ENCODE results near the gene CELF4.

The CELF4 gene

DNA sequence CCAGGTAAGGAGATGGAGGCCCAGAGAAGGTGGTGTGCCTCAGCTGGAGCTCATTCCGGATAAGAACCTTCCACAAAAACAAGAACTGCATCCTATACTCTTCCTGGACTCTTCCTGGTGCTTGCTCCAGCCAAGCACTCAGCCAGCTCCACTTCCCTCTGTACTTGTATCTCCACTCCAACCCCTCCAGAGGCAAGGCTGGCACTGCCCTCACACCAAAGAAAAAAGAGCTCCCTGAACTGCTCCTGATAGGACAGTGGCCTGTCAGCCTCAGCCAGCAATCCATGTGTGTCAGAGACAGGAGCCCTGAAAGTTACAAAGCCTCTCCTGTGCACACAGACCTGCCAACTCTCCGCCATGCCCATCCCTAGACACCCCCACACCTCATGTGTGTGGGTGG, 248.1 kb downstream of the CELF4 start:
- H3K27me3 ChIP-seq (ENCODE audit: control insufficient read depth in 2 of 2, insufficient read depth in 2 of 2, low read length in 2 of 2), result no peaks in the 10 kb centered on the region
- no peak overlapping the region for H3K4me3 ChIP-seq (ENCODE audit: low read length in 2 of 2)
- H3K4me1 ChIP-seq (ENCODE audit: control insufficient read depth in 2 of 2, insufficient read depth in 2 of 2, low read length in 2 of 2), result peaks cover 0 to 3% of the 10 kb centered on the region in 2 donors
- no peak overlapping the region for H3K27ac ChIP-seq (ENCODE audit: low read depth in 2 of 2, low read length in 2 of 2)
- H3K9ac ChIP-seq (ENCODE audit: low read depth in 1 of 2, low read length in 2 of 2), result no peak overlapping the region
- H3K9me3 ChIP-seq (ENCODE audit: control insufficient read depth in 2 of 2, low read length in 2 of 2), result no peaks in the 10 kb centered on the region
- no peaks in the 10 kb centered on the region for H3K36me3 ChIP-seq (ENCODE audit: control insufficient read depth in 2 of 2, insufficient read depth in 2 of 2, low read length in 2 of 2)

- Histone ChIP-seq H3K9me3 (ENCODE audit: control insufficient read depth in 2 of 2, low read length in 2 of 2) (no peaks in the 10 kb centered on the region), H3K36me3 (ENCODE audit: control insufficient read depth in 2 of 2, insufficient read depth in 2 of 2, low read length in 2 of 2) (no peaks in the 10 kb centered on the region), H3K9ac (ENCODE audit: low read depth in 1 of 2, low read length in 2 of 2) (no peak overlapping the region), H3K27me3 (ENCODE audit: control insufficient read depth in 2 of 2, insufficient read depth in 2 of 2, low read length in 2 of 2) (no peaks in the 10 kb centered on the region), H3K4me1 (ENCODE audit: control insufficient read depth in 2 of 2, insufficient read depth in 2 of 2, low read length in 2 of 2) (peaks cover 0 to 3% of the 10 kb centered on the region in 2 donors), H3K27ac (ENCODE audit: low read depth in 2 of 2, low read length in 2 of 2) (no peak overlapping the region), H3K4me3 (ENCODE audit: low read length in 2 of 2) (no peak overlapping the region)
These were observed 249.1 kb downstream of the CELF4 start for GRCh38 chr18:37316468-37316867.

DNA sequence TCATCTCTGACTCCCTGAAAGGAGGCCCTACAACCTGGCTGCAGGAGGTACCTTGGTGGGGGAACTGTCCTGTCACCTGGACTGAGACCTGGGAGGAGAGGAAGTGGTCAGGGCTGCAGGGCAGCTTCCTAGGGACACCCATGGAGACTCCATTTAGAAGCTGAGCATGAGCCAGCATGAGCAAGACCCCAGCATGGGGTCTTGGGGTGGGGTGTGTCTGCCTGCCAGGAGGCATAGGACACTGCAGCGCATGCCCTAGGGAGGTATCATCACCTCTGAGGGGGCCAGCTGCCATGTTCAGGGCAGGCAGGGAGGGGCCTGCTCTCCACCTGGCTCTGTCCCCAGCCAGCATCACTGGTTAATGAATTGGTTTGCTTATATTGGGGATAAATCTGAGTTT, 249.7 kb downstream of the CELF4 start:
- H3K4me3 ChIP-seq (ENCODE audit: low read length in 2 of 2), result no peak overlapping the region
- H3K4me1 ChIP-seq (ENCODE audit: control insufficient read depth in 2 of 2, insufficient read depth in 2 of 2, low read length in 2 of 2), result peaks cover 0 to 3% of the 10 kb centered on the region in 2 donors
- no peak overlapping the region for H3K9ac ChIP-seq (ENCODE audit: low read depth in 1 of 2, low read length in 2 of 2)
- H3K27ac ChIP-seq (ENCODE audit: low read depth in 2 of 2, low read length in 2 of 2), result no peak overlapping the region
- H3K27me3 ChIP-seq (ENCODE audit: control insufficient read depth in 2 of 2, insufficient read depth in 2 of 2, low read length in 2 of 2), result no peaks in the 10 kb centered on the region
- H3K9me3 ChIP-seq (ENCODE audit: control insufficient read depth in 2 of 2, low read length in 2 of 2), result no peaks in the 10 kb centered on the region
- H3K36me3 ChIP-seq (ENCODE audit: control insufficient read depth in 2 of 2, insufficient read depth in 2 of 2, low read length in 2 of 2), result no peaks in the 10 kb centered on the region

DNA sequence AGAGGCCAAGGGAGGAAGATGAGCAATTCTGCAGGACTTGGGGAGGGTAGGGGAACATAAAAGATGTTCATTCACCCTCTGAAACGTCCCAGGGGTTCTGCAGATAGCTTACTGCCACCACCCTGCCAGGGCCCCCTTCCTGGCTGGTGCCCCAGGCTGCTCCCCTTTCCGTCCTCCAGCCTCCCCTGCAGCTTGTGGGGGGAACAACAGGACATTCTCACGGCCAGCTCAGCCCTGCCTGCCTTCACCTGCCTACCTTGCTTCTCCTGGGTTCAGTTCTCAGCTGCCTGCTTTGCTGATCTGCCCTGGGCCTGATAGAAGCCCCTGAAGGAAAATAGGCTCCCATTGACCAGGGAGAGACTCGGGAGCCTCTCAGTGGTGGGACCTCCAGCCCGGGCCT, 251.1 kb downstream of the CELF4 start:
- Histone ChIP-seq H3K4me3 (ENCODE audit: low read length in 2 of 2) (no peak overlapping the region), H3K27me3 (ENCODE audit: control insufficient read depth in 2 of 2, insufficient read depth in 2 of 2, low read length in 2 of 2) (no peaks in the 10 kb centered on the region), H3K4me1 (ENCODE audit: control insufficient read depth in 2 of 2, insufficient read depth in 2 of 2, low read length in 2 of 2) (no peaks in the 10 kb centered on the region), H3K9ac (ENCODE audit: low read depth in 1 of 2, low read length in 2 of 2) (no peak overlapping the region), H3K9me3 (ENCODE audit: control insufficient read depth in 2 of 2, low read length in 2 of 2) (no peaks in the 10 kb centered on the region), H3K36me3 (ENCODE audit: control insufficient read depth in 2 of 2, insufficient read depth in 2 of 2, low read length in 2 of 2) (no peaks in the 10 kb centered on the region), H3K27ac (ENCODE audit: low read depth in 2 of 2, low read length in 2 of 2) (no peak overlapping the region)

DNA sequence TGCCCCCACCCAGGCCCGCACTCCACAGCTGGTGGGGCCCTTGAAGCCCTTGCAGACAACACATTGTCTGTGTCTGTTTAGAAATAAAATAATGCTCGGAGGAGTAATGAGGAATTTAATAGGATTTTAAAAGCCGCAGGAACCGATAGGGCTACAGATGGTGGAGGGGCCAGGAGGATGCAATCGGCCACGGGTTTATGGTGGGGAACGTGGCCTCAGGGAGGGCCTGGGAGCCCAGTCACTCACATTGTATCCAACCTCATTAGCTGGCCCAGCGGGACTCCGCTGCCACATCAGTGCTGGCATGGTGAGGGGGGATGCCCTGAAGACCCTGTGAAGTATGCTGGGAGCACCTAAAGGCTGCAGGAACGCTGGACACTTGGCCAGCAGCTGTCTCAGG, 252.0 kb downstream of the CELF4 start:
- H3K4me1 ChIP-seq (ENCODE audit: control insufficient read depth in 2 of 2, insufficient read depth in 2 of 2, low read length in 2 of 2), result no peaks in the 10 kb centered on the region
- no peak overlapping the region for H3K4me3 ChIP-seq (ENCODE audit: low read length in 2 of 2)
- H3K36me3 ChIP-seq (ENCODE audit: control insufficient read depth in 2 of 2, insufficient read depth in 2 of 2, low read length in 2 of 2), result no peaks in the 10 kb centered on the region
- H3K27me3 ChIP-seq (ENCODE audit: control insufficient read depth in 2 of 2, insufficient read depth in 2 of 2, low read length in 2 of 2), result no peaks in the 10 kb centered on the region
- no peak overlapping the region for H3K9ac ChIP-seq (ENCODE audit: low read depth in 1 of 2, low read length in 2 of 2)
- H3K9me3 ChIP-seq (ENCODE audit: control insufficient read depth in 2 of 2, low read length in 2 of 2), result no peaks in the 10 kb centered on the region
- no peak overlapping the region for H3K27ac ChIP-seq (ENCODE audit: low read depth in 2 of 2, low read length in 2 of 2)

GRCh38 chr18:37309861-37310260, 255.7 kb downstream of the CELF4 start:
- H3K27ac ChIP-seq (ENCODE audit: low read depth in 2 of 2, low read length in 2 of 2), result no peak overlapping the region
- H3K36me3 ChIP-seq (ENCODE audit: control insufficient read depth in 2 of 2, insufficient read depth in 2 of 2, low read length in 2 of 2), result no peaks in the 10 kb centered on the region
- no peaks in the 10 kb centered on the region for H3K4me1 ChIP-seq (ENCODE audit: control insufficient read depth in 2 of 2, insufficient read depth in 2 of 2, low read length in 2 of 2)
- H3K4me3 ChIP-seq (ENCODE audit: low read length in 2 of 2), result no peak overlapping the region
- H3K9ac ChIP-seq (ENCODE audit: low read depth in 1 of 2, low read length in 2 of 2), result no peak overlapping the region
- H3K9me3 ChIP-seq (ENCODE audit: control insufficient read depth in 2 of 2, low read length in 2 of 2), result no peaks in the 10 kb centered on the region
- H3K27me3 ChIP-seq (ENCODE audit: control insufficient read depth in 2 of 2, insufficient read depth in 2 of 2, low read length in 2 of 2), result no peaks in the 10 kb centered on the region

GRCh38 chr18:37309059-37309458, 256.5 kb downstream of the CELF4 start:
- H3K9ac ChIP-seq (ENCODE audit: low read depth in 1 of 2, low read length in 2 of 2), result no peak overlapping the region
- no peaks in the 10 kb centered on the region for H3K36me3 ChIP-seq (ENCODE audit: control insufficient read depth in 2 of 2, insufficient read depth in 2 of 2, low read length in 2 of 2)
- H3K27me3 ChIP-seq (ENCODE audit: control insufficient read depth in 2 of 2, insufficient read depth in 2 of 2, low read length in 2 of 2), result no peaks in the 10 kb centered on the region
- no peaks in the 10 kb centered on the region for H3K9me3 ChIP-seq (ENCODE audit: control insufficient read depth in 2 of 2, low read length in 2 of 2)
- no peak overlapping the region for H3K27ac ChIP-seq (ENCODE audit: low read depth in 2 of 2, low read length in 2 of 2)
- H3K4me3 ChIP-seq (ENCODE audit: low read length in 2 of 2), result no peak overlapping the region
- no peaks in the 10 kb centered on the region for H3K4me1 ChIP-seq (ENCODE audit: control insufficient read depth in 2 of 2, insufficient read depth in 2 of 2, low read length in 2 of 2)

DNA sequence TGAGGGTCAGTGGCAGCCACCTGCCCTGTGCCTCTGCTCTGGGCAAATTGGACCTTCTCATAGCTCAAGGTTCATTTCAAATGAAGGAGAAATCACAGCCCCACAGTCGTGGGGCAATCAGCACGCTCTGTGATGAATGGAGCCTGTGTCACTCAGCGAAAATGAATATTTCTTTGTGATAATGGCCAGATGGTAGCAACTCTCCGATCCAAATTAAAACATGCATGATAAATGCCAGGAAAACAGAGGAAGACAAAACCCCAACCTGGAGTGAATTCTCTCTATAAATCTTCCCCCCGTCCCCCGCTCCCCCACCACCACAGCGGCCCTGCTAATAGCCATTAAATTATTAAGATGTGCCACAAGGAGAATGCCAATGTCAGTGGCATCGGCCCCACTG, 258.4 kb downstream of the CELF4 start:
- Histone ChIP-seq H3K4me3 (ENCODE audit: low read length in 2 of 2) (no peak overlapping the region), H3K27ac (ENCODE audit: low read depth in 2 of 2, low read length in 2 of 2) (no peak overlapping the region), H3K27me3 (ENCODE audit: control insufficient read depth in 2 of 2, insufficient read depth in 2 of 2, low read length in 2 of 2) (no peaks in the 10 kb centered on the region), H3K9me3 (ENCODE audit: control insufficient read depth in 2 of 2, low read length in 2 of 2) (no peaks in the 10 kb centered on the region), H3K36me3 (ENCODE audit: control insufficient read depth in 2 of 2, insufficient read depth in 2 of 2, low read length in 2 of 2) (no peaks in the 10 kb centered on the region), H3K4me1 (ENCODE audit: control insufficient read depth in 2 of 2, insufficient read depth in 2 of 2, low read length in 2 of 2) (no peaks in the 10 kb centered on the region), H3K9ac (ENCODE audit: low read depth in 1 of 2, low read length in 2 of 2) (no peak overlapping the region)

DNA sequence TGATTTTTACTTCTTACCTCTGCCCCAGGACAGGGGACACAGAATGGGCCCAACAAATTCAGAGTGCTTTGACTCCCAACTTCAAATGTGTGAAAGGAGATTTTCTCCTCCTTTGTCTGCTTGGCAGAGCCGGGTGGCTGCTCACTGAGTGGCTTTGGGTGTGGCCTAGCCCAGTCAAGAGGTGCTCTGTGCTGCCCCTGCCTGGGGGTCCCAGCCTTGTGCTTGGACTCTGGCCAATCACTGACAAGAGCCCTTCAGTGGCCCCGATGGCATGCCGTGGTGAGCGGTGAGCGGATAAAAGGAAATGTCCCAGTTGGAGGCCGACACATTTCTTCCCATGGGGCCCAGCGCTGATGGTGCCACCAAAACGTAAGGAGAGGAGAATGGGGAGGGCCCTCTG, 259.2 kb downstream of the CELF4 start:
- Histone ChIP-seq H3K4me3 (ENCODE audit: low read length in 2 of 2) (no peak overlapping the region), H3K27ac (ENCODE audit: low read depth in 2 of 2, low read length in 2 of 2) (no peak overlapping the region), H3K27me3 (ENCODE audit: control insufficient read depth in 2 of 2, insufficient read depth in 2 of 2, low read length in 2 of 2) (no peaks in the 10 kb centered on the region), H3K4me1 (ENCODE audit: control insufficient read depth in 2 of 2, insufficient read depth in 2 of 2, low read length in 2 of 2) (no peaks in the 10 kb centered on the region), H3K9me3 (ENCODE audit: control insufficient read depth in 2 of 2, low read length in 2 of 2) (no peaks in the 10 kb centered on the region), H3K36me3 (ENCODE audit: control insufficient read depth in 2 of 2, insufficient read depth in 2 of 2, low read length in 2 of 2) (no peaks in the 10 kb centered on the region), H3K9ac (ENCODE audit: low read depth in 1 of 2, low read length in 2 of 2) (no peak overlapping the region)

GRCh38 chr18:37305066-37305465, 260.5 kb downstream of the CELF4 start:
- Histone ChIP-seq H3K4me1 (ENCODE audit: control insufficient read depth in 2 of 2, insufficient read depth in 2 of 2, low read length in 2 of 2) (peaks cover 0 to under 1% of the 10 kb centered on the region in 2 donors), H3K27me3 (ENCODE audit: control insufficient read depth in 2 of 2, insufficient read depth in 2 of 2, low read length in 2 of 2) (no peaks in the 10 kb centered on the region), H3K9ac (ENCODE audit: low read depth in 1 of 2, low read length in 2 of 2) (no peak overlapping the region), H3K27ac (ENCODE audit: low read depth in 2 of 2, low read length in 2 of 2) (no peak overlapping the region), H3K36me3 (ENCODE audit: control insufficient read depth in 2 of 2, insufficient read depth in 2 of 2, low read length in 2 of 2) (no peaks in the 10 kb centered on the region), H3K4me3 (ENCODE audit: low read length in 2 of 2) (no peak overlapping the region), H3K9me3 (ENCODE audit: control insufficient read depth in 2 of 2, low read length in 2 of 2) (no peaks in the 10 kb centered on the region)

GRCh38 chr18:37304012-37304680, 261.5 kb downstream of the CELF4 start:
- H3K9ac ChIP-seq (ENCODE audit: low read depth in 1 of 2, low read length in 2 of 2), result no peak overlapping the region
- no peaks in the 10 kb centered on the region for H3K36me3 ChIP-seq (ENCODE audit: control insufficient read depth in 2 of 2, insufficient read depth in 2 of 2, low read length in 2 of 2)
- H3K4me3 ChIP-seq (ENCODE audit: low read length in 2 of 2), result no peak overlapping the region
- H3K9me3 ChIP-seq (ENCODE audit: control insufficient read depth in 2 of 2, low read length in 2 of 2), result no peaks in the 10 kb centered on the region
- peaks cover 7 to 9% of the 10 kb centered on the region in 2 donors for H3K4me1 ChIP-seq (ENCODE audit: control insufficient read depth in 2 of 2, insufficient read depth in 2 of 2, low read length in 2 of 2)
- no peaks in the 10 kb centered on the region for H3K27me3 ChIP-seq (ENCODE audit: control insufficient read depth in 2 of 2, insufficient read depth in 2 of 2, low read length in 2 of 2)
- no peak overlapping the region for H3K27ac ChIP-seq (ENCODE audit: low read depth in 2 of 2, low read length in 2 of 2)

Measured in mucosa of rectum (tissue), 2 donors.